T-helper 9 cell (primary cell): ENCODE results near the gene IL4.

ENCODE experiments used
- DNase-seq: peaks from one replicate; pipeline ENCODE4 v3.0.0-alpha.2; 2020

IL4 gene

DNA sequence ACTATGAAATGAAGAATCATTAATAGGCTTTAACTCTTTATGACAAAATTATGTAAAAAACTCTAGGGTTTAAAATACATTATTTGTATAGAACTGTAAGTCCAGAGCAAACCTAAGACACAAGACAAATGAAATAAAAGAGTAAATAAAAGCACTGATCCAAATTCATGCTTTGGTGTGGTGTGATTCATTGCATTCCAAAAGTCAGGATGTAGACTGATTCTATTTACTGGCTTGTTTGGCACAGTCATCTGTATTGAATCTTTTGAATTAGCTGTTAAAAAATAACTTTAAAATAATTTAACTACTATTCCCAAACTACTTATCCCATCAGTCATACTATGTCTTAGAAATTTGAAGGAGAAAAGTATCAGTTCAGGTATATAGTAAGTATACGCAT lies 31.1 kb downstream of the IL4 start:
- no peak for DNase-seq

DNA sequence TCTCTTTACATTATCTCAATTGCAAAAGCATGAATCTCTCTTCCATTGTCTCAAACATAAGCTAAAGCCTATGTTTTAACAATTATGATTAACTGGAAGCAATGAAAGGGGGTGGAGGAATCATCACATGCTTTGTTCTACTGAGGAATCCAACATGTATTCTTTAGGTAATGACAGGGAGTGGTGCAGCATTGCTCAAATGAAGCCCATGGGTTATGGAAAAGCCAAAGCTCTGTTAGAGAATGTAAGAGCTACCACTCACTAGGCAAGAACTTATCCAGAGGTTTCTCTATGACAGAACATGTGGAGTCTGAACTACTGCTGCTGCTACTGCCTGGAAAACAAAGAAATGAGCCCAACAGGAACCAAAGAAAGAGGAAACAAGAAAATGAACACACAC lies 34.9 kb downstream of the IL4 start:
- no peak for DNase-seq

DNA sequence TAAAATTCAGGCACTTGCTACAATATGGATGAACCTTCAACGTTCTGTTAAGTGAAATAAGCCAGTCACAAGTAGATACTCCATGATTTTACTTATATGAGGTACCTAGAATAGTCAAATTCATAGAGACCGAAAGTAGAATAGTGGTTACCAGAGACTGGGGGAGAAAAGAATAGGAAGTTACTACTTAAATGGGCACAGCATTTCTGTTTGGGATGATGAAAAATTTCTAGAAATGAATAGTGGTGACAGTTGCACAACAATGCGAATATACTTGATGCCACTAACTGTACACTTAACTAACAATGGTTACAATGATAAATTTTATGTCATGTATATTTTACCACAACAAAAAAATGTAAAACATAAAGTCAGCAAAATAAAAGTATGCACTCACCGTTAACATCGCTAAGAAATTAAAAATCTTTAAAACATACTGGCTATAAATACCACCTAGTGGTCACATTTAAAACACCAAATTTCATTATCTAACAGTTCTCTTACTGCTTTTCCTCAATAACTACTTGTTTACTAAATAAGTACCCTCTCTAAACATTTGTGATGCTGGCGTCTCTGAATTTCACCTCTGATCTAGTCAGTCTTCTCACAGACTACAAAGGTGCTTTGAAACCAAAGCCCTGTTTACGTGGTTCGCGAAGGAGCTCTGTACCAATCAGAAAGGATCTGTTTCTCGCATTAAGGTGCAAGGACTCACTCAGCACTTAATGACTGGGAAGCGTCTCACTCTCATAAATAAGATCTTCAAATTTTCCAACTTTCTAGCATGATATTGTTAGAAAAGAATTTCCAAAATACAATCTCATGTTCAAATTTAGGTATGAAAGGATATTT lies 40.9 kb downstream of the IL4 start:
- no peak for DNase-seq

DNA sequence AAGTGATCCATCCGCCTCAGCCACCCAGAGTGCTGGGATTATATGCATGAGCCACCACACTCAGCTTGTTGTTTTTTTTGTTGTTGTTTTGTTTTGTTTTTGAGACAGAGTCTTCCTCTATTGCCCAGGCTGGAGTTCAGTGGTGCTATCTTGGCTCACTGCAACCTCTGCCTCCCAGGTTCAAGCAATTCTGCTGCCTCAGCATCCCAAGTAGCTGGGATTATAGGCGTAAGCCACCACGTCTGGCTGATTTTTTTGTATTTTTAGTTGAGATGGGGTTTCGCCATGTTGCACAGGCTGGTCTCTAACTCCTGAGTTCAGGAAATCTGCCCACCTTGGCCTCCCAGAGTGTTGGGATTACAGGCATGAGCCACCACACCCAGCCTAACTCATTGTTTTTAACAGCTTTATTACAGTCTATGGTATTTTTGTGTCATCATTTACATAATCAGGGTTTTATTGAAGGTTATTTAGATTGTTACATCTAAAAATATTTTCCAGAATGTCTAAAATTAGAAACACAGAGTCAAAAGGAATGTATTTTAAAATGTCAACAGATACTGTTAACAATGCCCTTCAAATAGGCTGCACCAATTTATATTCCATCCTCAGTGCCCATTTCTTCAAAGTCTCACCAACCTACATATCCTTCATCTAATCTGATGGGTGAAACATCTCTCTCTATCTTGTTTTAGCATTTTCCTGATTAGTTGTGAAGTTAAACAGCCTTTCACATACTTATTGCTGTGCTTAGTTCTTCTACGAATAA lies 44.9 kb downstream of the IL4 start:
- DNase-seq: no peak

DNA sequence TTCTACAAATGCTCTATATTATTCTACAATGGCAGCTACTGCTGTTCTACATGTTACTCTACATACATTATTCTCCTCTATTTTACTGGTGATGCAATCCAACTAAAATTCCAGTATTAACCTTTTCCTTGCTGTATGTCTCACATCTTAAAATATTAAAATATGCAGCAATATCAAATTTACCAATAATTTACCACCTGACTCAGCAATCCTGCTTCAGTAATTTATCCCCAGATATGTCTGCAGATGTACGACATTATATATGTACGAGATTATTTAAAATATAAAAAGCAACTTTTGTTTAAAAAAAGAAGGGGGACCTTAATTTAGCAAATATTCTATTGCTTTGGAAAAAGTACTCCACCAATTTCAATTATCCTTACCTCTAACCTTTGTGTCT lies 52.0 kb downstream of the IL4 start:
- no peak for DNase-seq

DNA sequence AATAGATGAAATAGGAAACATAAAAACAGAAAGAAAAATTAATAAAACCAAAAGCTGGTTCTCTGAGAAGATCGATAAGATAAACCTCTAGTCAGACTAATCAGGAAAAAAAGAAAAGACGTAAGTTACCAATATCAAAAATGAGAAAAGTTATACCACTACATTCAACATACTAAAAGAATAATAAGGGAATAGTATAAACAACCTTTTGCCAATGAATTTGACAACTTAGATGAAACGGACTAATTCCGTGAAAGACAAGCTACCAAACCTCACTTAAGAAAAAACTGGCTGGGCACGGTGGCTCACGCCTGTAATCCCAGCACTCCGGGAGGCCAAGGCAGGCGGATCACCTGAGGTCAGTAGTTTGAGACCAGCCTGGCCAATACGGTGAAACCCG lies 56.1 kb downstream of the IL4 start:
- DNase-seq: no peak
